SK-MEL-5 (cell line): ENCODE data around the gene SRSF12. TPM values are rescaled to one million over a fixed set of nuclear protein-coding genes. Genes with fewer than 3 reads are reported as not detected.
"Not testable (repeated sequence)": the region's sequence is repeated elsewhere in the genome, so short reads cannot be mapped to it uniquely, and the experiment has no call there.

Experiments
- DNase-seq: peaks from one replicate; pipeline ENCODE4 v3.0.0-alpha.2; 2016; ENCODE audit warnings: low read depth, low spot score
- in situ Hi-C: cut with HindIII; loops from 2 replicates; pipeline ENCODE4 v1.10.0; 2016; ENCODE audit warnings: low sequenced_read_pairs, high pct_unique_total_duplicates, low pct_unique_long_range_greater_than_20kb
- total RNA-seq: library from RNA; depleted of rRNA; stranded (reverse); fragments of >200 nt; shearing (Covaris generic); gene quantifications from 2 replicates; pipeline ENCODE4 v1.2.3, GENCODE V29; 2014

SRSF12 gene
- total RNA-seq, 1 experiment from 2014 or later = 0.21 TPM

GRCh38 chr6:89134723-89135122 lies 16.9 kb upstream of the SRSF12 start:
- no peak for DNase-seq
- in situ Hi-C loops = no loop called here

- in situ Hi-C loops = no loop called here
- DNase-seq = no peak
Observed at GRCh38 chr6:89133981-89134380, 16.1 kb upstream of the SRSF12 start.

- in situ Hi-C loops = no loop called here
- no peak for DNase-seq
Observed at GRCh38 chr6:89132057-89132456, 14.2 kb upstream of the SRSF12 start.

DNA sequence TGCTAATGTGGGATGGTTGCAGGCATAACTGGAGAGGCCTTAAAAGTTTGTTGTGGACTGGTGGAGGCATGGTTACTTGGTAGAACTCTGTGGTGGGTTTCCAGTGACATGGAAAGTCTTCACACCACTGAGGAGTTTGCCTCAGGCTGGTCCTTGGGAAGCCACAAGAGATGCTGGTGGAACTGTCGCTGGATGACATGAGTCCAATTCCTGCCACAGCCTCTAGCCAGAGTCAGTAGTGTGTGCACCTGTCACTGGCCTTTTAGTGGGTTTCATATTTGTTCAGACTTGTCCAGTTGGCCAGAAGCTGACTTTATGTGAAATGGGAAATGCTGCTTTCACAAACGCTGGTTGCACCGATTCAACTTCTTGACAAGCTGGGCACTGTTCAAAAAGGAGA lies 13.7 kb upstream of the SRSF12 start:
- DNase-seq = no peak
- in situ Hi-C loops = no loop called here

DNA sequence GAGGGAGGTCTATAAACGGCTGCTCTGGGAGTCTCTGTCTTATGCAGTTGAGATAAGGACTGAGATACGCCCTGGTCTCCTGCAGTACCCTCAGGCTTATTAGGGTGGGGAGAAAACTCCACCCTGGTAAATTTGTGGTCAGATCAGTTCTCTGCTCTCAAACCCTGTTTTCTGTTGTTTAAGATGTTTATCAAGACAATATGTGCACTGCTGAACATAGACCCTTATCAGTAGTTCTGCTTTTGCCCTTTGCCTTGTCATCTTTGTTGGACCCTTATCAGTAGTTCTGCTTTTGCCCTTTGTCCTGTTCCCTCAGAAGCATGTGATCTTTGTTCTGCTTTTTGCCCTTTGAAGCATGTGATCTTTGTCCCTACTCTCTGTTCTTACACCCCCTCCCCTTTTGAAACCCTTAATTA lies 10.4 kb upstream of the SRSF12 start:
- DNase-seq, in situ Hi-C loops: not testable (repeated sequence)

DNA sequence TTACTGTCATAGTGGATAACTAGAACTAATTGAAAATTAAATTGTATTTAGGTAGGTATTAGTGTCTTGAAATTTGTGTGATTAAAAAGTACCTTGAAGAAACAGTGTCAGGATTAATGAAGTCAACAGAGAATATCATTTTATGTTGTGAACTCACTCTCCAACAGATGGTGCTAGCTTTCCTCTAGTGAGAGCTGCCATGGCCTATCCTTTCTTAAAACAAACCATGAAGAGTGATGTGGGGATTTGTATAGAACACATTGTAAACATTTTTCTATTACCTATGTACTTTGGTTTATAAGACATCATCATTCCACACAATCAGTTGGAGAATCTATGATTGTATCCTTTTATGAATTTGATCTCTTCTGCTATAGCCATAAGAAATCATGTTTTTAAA lies 4.8 kb upstream of the SRSF12 start:
- in situ Hi-C loops = no loop called here
- peak; percentile 61 for DNase-seq

- no peak for DNase-seq
- in situ Hi-C loops = no loop called here
Observed at GRCh38 chr6:89121934-89122333, 4.1 kb upstream of the SRSF12 start.

DNA sequence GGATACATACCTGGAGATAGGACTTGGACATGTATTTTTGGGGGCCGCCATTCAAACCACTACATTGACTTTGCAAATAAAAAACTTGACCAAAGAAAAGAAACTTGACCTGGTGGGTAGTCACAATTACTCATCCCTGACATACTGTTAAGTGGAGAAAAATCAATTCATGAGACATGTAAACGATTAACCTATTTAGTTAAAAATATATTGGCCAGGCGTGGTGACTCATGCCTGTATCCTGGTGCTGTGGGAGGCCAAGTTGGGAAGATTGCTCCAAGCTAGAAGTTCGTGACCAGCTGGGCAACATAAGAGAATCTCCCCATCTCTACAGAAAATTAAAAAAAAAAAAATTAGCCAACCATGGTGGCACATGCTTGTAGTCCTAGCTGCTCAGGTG lies 2.5 kb upstream of the SRSF12 start:
- no peak for DNase-seq
- in situ Hi-C loops = no loop called here

GRCh38 chr6:89118931-89119330 lies 1.1 kb upstream of the SRSF12 start:
- no peak for DNase-seq
- in situ Hi-C loops = no loop called here

- in situ Hi-C loops = no loop called here
- DNase-seq = no peak
Observed at GRCh38 chr6:89116702-89117101, 1.2 kb downstream of the SRSF12 start.

DNA sequence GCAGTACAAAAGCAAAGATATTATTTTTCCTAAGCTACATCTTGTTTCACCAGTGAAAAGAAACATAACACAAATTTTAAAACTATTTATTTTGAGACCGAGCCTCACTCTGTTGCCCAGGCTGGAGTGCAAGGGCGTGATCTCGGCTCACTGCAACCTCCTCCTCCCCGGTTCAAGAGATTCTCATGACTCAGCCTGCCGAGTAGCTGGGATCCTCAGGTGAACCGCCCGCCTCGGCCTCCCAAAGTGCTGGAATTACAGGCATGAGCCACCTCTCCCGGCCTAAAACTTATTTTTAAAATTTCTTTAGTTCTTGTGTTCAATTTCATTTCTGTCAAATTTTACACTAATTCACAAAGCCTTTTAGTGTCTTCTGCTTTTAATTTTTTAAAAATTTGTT lies 5.9 kb downstream of the SRSF12 start:
- DNase-seq = no peak
- in situ Hi-C loops = no loop called here

DNA sequence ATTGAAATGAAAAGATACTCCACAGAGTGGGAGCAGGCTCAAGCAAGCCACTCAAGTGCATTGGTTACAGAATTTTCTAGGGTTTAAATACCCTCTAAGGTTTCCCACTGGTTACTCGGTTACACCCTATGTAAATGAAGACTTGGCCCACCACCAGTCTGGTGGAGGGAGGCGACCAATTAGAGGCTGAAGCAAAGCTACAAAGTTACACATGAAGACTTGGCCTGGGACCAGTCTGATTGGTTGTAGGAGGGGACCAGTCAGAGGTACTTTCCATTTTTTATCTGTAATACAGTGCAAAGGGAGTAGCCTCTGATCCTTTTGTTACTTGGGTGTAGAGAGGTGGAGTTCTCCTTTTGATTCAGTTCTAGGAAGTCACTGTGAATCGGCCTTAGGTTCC lies 7.6 kb downstream of the SRSF12 start:
- in situ Hi-C loops = no loop called here
- DNase-seq = no peak

DNA sequence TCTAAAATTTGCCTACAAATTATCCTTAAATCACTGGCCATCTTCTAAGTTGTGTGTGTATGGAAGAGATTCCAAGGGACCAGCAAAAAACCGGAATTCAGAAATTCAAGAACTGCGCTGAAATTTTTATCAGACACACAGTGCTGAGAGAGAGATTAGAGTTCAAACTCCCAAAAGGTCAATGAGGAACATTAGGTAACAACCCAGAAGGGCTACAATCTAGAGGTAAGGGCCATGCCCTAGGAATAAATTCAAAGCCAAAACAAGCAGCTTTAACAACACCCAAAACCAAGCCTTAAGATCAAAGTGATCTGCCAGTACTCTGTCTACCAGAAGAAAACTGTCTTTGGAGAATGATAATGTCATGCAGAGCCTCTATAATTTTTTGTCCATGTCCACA lies 17.8 kb downstream of the SRSF12 start:
- no peak for DNase-seq
- in situ Hi-C loops = no loop called here

DNA sequence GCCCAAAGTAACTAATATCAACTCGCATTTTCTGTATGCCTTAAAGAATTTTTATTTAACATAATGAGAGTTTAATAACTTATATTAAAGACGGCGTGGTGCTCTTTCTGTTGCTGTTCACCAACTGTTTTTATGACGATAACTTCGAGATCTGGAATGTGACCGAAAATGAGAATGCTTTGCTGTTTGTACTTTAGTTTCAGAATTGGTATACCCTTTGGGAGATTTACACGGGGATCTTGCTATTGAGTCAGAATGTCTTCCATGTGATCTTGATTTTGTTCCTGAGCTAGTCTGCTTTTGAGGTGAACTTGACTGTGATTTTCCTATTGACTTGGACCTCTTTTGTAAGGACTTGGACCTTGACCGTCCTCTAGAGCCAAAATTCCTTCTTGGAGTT lies 19.4 kb downstream of the SRSF12 start:
- DNase-seq = no peak
- in situ Hi-C loops = no loop called here

GRCh38 chr6:89087881-89088280 lies 30.0 kb downstream of the SRSF12 start:
- DNase-seq = no peak
- in situ Hi-C loops = no loop called here

DNA sequence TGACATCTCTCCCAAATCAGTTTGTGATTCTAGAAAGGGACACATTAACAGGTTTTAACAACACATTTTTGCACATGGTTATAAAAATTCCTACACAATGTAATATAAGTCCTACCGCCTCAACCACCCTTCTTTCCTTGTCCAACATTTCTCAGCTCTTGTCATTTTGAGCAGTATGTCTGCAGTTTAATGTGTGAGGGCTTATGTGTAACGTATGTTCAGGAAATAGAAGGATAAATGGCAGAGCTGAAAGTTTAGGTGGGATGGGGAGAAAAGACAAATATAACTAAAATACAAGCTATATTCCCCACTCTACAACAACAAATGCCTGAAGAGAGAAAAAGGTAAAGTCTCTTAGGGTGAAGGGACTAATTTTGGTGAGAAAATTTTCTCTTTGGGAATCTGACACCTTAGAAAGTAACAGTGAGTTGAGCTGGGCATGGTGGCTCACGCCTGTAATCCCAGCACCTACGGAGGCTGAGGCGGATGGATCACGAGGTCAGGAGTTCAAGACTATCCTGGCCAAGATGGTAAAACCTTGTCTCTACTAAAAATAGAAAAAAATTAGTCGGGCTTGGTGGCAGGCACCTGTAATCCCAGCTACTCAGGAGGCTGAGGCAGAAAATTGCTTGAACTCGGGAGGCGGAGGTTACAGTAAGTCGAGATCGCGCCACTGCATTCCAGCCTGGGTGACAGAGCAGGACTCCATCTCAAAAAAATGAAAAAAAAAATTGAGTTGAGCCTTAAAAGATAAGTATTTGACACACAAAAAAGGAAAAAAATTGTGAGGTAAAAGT lies 32.3 kb downstream of the SRSF12 start:
- DNase-seq = no peak
- in situ Hi-C loops = no loop called here

DNA sequence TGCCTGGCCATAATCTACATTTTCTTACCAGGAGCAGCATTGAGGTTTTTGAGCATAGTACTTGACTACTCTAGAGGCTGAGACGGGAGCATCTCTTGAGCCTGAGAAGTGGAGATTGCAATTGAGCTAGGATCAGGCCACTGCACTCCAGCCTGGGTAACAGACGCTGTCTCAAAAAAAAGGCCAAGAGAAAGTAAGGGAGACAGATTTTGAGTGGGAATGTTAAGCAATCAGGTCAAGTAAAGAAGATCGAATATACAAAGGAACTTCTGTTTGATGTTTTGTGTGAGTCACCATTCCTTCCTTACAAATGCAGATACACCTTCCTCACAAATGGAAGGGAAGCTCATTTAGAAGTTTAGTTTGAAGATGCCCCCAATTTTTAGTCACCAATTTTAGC lies 32.9 kb downstream of the SRSF12 start:
- peak; percentile 17 for DNase-seq
- in situ Hi-C loops = no loop called here

DNA sequence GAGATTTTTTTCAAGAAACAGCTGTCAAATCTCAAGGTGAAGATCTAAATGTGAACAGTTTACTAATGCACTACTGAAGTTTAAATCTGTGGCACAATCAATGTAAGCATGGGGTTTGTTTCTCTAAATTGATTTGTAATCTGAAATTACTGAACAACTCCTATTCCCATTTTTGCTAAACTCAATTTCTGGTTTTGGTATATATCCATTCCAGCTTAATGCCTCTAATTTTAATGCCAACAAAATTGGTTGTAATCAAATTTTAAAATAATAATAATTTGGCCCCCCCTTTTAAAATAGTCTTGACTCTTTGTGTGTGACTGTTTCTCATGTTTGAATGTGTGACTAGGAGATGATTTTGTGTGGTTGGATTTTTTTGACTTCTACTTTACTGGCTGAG lies 33.3 kb downstream of the SRSF12 start:
- in situ Hi-C loops = no loop called here

GRCh38 chr6:89082486-89082891 lies 35.4 kb downstream of the SRSF12 start:
- in situ Hi-C loops = no loop called here
- DNase-seq = no peak

More for the DNA sequence above, 33.3 kb downstream of the SRSF12 start:
- no peak for DNase-seq
